ENCODE measurements around the gene NPTX1.

The NPTX1 gene

GRCh38 chr17:80454557-80455335, 21.7 kb downstream of the NPTX1 start:
- H3K36me3 ChIP-seq (ENCODE audit: insufficient read depth, low read length) = no peaks in the 10 kb centered on the region
- H3K4me3 ChIP-seq (ENCODE audit: low read depth in 1 of 2, low read length in 2 of 2) = peak overlapping the region; percentile 75 to 77
- H3K27me3 ChIP-seq (ENCODE audit: control insufficient read depth in 1 of 2, insufficient read depth in 2 of 2, low read length in 2 of 2) = no peaks in the 10 kb centered on the region
- H3K4me1 ChIP-seq (ENCODE audit: insufficient read depth, low read length) = peaks cover 53% of the 10 kb centered on the region
- peak overlapping the region; percentile 98 for H3K27ac ChIP-seq (ENCODE audit: low read depth, low read length)
- no peaks in the 10 kb centered on the region for H3K9me3 ChIP-seq (ENCODE audit: low read length)
- H3K9ac ChIP-seq (ENCODE audit: low read length) = peak overlapping the region; percentile 91

DNA sequence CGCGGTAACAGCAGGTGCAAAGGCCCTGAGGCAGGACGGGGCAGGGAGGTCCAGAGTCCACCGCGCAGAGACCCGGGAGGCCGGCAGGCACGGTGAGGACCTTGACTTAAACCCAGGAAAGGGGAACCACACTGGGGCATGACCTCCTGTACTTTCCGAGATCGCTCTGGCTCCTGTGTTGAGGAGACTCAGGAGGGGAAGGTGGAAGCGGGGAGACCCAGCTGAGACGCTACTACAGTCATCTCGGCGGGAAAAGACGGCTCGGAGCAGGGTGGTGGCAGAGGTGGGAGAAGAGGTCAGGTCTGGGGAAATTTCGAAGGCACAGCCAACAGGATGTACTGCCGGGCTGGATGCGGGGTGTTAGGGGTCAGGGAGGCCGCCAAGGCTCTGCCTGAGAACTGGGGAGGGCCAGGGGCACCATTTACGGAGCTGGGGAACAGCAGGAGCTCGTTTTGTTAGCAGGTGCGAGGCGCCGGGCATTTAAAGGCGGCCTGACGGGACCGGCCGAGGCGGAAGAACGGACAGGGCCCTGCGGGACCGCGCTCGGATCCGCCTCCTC, 22.3 kb downstream of the NPTX1 start:
- Histone ChIP-seq H3K27me3 (ENCODE audit: control insufficient read depth in 1 of 2, insufficient read depth in 2 of 2, low read length in 2 of 2) (no peaks in the 10 kb centered on the region), H3K9me3 (ENCODE audit: low read length) (no peaks in the 10 kb centered on the region), H3K4me1 (ENCODE audit: insufficient read depth, low read length) (peaks cover 46% of the 10 kb centered on the region), H3K36me3 (ENCODE audit: insufficient read depth, low read length) (no peaks in the 10 kb centered on the region), H3K9ac (ENCODE audit: low read length) (peak overlapping the region; percentile 91), H3K27ac (ENCODE audit: low read depth, low read length) (peak overlapping the region; percentile 98), H3K4me3 (ENCODE audit: low read depth in 1 of 2, low read length in 2 of 2) (peak overlapping the region; percentile 75 to 77)

GRCh38 chr17:80453126-80453997, 23.0 kb downstream of the NPTX1 start:
- H3K27ac ChIP-seq (ENCODE audit: low read depth, low read length) = no peak overlapping the region
- H3K36me3 ChIP-seq (ENCODE audit: insufficient read depth, low read length) = no peaks in the 10 kb centered on the region
- no peaks in the 10 kb centered on the region for H3K27me3 ChIP-seq (ENCODE audit: control insufficient read depth in 1 of 2, insufficient read depth in 2 of 2, low read length in 2 of 2)
- H3K9ac ChIP-seq (ENCODE audit: low read length) = peak overlapping the region; percentile 91
- H3K4me1 ChIP-seq (ENCODE audit: insufficient read depth, low read length) = peaks cover 43% of the 10 kb centered on the region
- peak overlapping the region in 1 of 2 donors; percentile 77 for H3K4me3 ChIP-seq (ENCODE audit: low read depth in 1 of 2, low read length in 2 of 2)
- H3K9me3 ChIP-seq (ENCODE audit: low read length) = no peaks in the 10 kb centered on the region

DNA sequence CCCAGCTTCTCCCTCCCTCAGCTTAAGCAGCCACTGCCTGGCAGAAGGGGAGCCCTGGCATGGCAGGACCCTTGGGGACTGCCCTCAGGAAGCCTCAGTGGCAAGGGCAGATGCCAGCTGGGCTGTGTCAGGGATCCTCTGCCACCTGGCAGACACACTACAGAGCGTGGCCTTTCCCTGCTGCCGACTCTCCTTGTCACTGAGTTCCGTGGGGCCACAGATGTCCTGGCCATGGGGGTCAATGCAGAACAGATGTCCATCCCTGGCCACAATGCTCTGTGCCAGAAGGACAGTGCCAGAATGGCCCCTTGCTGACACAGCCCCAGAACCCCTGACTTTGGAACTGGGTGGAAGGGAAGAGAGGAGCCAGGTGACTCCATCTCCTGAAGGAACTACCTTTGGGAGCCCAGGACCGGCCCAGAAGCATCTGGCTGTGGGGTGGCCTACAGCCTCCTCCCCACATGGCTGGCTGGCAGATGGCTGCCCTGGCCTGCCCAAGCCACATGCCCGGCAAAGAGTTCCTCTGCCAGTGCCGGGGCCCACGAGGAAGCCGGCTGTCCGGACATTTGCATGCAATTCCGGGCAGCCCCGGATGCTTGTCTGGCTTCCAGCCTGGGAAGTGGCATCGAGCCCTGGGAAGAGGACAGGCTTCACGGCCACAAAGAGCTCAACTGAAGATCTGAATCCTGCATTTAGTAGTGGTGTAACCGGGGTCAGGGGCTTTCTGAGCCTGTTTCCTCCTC, 24.1 kb downstream of the NPTX1 start:
- no peaks in the 10 kb centered on the region for H3K27me3 ChIP-seq (ENCODE audit: control insufficient read depth in 1 of 2, insufficient read depth in 2 of 2, low read length in 2 of 2)
- no peaks in the 10 kb centered on the region for H3K36me3 ChIP-seq (ENCODE audit: insufficient read depth, low read length)
- H3K4me3 ChIP-seq (ENCODE audit: low read depth in 1 of 2, low read length in 2 of 2) = no peak overlapping the region
- H3K27ac ChIP-seq (ENCODE audit: low read depth, low read length) = no peak overlapping the region
- H3K4me1 ChIP-seq (ENCODE audit: insufficient read depth, low read length) = peaks cover 33% of the 10 kb centered on the region
- no peak overlapping the region for H3K9ac ChIP-seq (ENCODE audit: low read length)
- H3K9me3 ChIP-seq (ENCODE audit: low read length) = no peaks in the 10 kb centered on the region

- H3K9me3 ChIP-seq (ENCODE audit: low read length) = no peaks in the 10 kb centered on the region
- H3K36me3 ChIP-seq (ENCODE audit: insufficient read depth, low read length) = no peaks in the 10 kb centered on the region
- H3K9ac ChIP-seq (ENCODE audit: low read length) = no peak overlapping the region
- no peaks in the 10 kb centered on the region for H3K27me3 ChIP-seq (ENCODE audit: control insufficient read depth in 1 of 2, insufficient read depth in 2 of 2, low read length in 2 of 2)
- H3K27ac ChIP-seq (ENCODE audit: low read depth, low read length) = peak overlapping the region; percentile 86
- H3K4me3 ChIP-seq (ENCODE audit: low read depth in 1 of 2, low read length in 2 of 2) = no peak overlapping the region
- peaks cover 23% of the 10 kb centered on the region for H3K4me1 ChIP-seq (ENCODE audit: insufficient read depth, low read length)
Observed at GRCh38 chr17:80451104-80451775, 25.2 kb downstream of the NPTX1 start.

DNA sequence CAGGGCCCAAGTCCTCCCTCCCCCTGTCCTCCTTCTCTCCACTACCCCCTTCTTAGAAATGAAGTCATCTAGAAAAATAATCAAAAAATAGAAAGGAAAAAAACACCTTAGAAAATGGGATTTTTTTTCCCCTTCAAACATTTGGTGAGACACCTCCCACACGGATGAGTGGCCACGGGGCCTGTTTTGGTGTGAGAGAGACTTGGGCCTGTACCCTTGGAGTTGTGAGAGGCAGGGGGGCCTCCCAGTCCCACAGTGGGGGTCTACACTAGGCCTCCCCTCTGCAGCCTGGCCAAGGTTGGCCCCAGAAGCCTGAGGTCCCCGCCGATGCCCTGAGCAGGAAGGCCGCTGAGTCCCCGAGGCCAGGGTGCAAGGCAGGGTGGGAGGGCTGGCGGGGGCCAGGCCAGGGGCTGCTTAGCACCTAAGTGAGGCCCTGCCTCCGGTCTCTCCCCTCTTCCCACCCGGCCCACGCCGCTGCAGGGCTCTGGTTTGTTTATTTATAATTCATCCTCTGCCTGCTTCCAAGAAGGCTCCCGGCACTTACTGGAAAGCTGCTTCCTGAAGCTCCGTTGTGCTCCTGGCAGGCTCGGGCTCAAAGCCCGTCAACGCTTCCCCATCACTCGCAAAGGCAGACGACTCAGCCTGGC, 26.4 kb downstream of the NPTX1 start:
- Histone ChIP-seq H3K27ac (ENCODE audit: low read depth, low read length) (peak overlapping the region; percentile 86), H3K9ac (ENCODE audit: low read length) (no peak overlapping the region), H3K27me3 (ENCODE audit: control insufficient read depth in 1 of 2, insufficient read depth in 2 of 2, low read length in 2 of 2) (no peaks in the 10 kb centered on the region), H3K4me3 (ENCODE audit: low read depth in 1 of 2, low read length in 2 of 2) (no peak overlapping the region), H3K36me3 (ENCODE audit: insufficient read depth, low read length) (no peaks in the 10 kb centered on the region), H3K4me1 (ENCODE audit: insufficient read depth, low read length) (peaks cover 15% of the 10 kb centered on the region), H3K9me3 (ENCODE audit: low read length) (no peaks in the 10 kb centered on the region)

DNA sequence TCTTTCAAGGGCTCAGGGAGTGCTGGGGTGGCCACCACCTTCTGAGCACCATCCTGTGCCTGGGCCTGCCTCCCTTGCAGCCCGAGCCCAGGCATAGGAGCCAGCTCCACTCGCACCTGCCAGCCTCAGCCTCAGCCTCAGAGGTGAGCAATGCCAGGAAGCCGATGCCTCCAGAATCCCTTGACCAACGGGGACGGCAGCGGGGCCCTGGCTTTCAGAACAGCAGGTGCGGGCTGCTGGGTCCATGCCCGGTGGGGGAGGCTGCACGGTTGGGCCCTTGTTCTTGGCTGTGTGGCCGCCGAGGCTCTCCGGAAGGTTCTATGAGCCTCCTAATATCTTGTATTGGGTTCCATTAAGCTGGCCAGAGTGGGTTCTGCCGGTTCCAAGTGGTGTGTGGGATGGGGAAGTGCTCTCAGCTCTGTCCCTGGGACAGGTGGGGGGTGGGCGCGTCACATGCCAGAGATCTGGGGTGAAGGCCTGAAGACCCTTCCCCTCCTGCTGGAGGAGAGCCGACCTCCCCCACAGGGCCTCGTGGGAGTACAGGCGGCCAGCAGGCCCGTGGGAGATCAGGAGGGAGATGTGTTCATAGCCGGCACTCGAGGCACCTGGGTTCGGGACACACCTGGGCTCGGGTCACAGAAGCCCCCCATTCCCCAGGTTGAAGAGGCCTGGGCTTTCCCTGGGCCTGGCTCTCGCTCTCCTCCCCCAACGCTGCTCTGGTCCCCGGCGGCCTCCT, 27.0 kb downstream of the NPTX1 start:
- peak overlapping the region; percentile 86 for H3K27ac ChIP-seq (ENCODE audit: low read depth, low read length)
- no peak overlapping the region for H3K9ac ChIP-seq (ENCODE audit: low read length)
- peaks cover 15% of the 10 kb centered on the region for H3K4me1 ChIP-seq (ENCODE audit: insufficient read depth, low read length)
- H3K4me3 ChIP-seq (ENCODE audit: low read depth in 1 of 2, low read length in 2 of 2) = no peak overlapping the region
- H3K27me3 ChIP-seq (ENCODE audit: control insufficient read depth in 1 of 2, insufficient read depth in 2 of 2, low read length in 2 of 2) = no peaks in the 10 kb centered on the region
- H3K36me3 ChIP-seq (ENCODE audit: insufficient read depth, low read length) = no peaks in the 10 kb centered on the region
- no peaks in the 10 kb centered on the region for H3K9me3 ChIP-seq (ENCODE audit: low read length)

DNA sequence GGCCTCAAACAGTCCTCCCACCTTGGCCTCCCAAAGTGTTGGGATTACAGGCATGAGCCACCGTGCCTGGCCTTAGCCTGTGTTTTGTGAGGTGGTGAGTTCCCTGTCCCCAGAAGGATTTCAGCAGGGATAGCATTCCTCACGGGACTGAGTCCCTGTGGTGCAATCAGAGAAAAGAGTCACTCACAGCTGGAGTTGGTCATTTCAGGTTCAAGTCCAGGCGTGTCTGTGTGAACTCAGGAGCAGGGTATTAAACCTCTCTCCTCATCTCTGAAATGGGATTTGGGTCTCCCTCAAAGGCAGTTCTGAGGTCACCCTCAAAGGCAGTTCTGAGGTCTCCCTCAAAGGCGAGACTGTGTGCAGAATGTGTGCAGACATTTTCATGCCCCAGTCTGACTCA, 28.6 kb downstream of the NPTX1 start:
- Histone ChIP-seq H3K4me1 (ENCODE audit: insufficient read depth, low read length) (peaks cover 8% of the 10 kb centered on the region), H3K9me3 (ENCODE audit: low read length) (no peaks in the 10 kb centered on the region), H3K27ac (ENCODE audit: low read depth, low read length) (no peak overlapping the region), H3K4me3 (ENCODE audit: low read depth in 1 of 2, low read length in 2 of 2) (no peak overlapping the region), H3K27me3 (ENCODE audit: control insufficient read depth in 1 of 2, insufficient read depth in 2 of 2, low read length in 2 of 2) (no peaks in the 10 kb centered on the region), H3K36me3 (ENCODE audit: insufficient read depth, low read length) (no peaks in the 10 kb centered on the region), H3K9ac (ENCODE audit: low read length) (no peak overlapping the region)

GRCh38 chr17:80446645-80447405, 29.6 kb downstream of the NPTX1 start:
- no peaks in the 10 kb centered on the region for H3K9me3 ChIP-seq (ENCODE audit: low read length)
- no peak overlapping the region for H3K27ac ChIP-seq (ENCODE audit: low read depth, low read length)
- peaks cover 8% of the 10 kb centered on the region for H3K4me1 ChIP-seq (ENCODE audit: insufficient read depth, low read length)
- H3K4me3 ChIP-seq (ENCODE audit: low read depth in 1 of 2, low read length in 2 of 2) = no peak overlapping the region
- no peaks in the 10 kb centered on the region for H3K36me3 ChIP-seq (ENCODE audit: insufficient read depth, low read length)
- H3K9ac ChIP-seq (ENCODE audit: low read length) = no peak overlapping the region
- no peaks in the 10 kb centered on the region for H3K27me3 ChIP-seq (ENCODE audit: control insufficient read depth in 1 of 2, insufficient read depth in 2 of 2, low read length in 2 of 2)
